ENCODE results near the gene ZNF865.

DNA sequence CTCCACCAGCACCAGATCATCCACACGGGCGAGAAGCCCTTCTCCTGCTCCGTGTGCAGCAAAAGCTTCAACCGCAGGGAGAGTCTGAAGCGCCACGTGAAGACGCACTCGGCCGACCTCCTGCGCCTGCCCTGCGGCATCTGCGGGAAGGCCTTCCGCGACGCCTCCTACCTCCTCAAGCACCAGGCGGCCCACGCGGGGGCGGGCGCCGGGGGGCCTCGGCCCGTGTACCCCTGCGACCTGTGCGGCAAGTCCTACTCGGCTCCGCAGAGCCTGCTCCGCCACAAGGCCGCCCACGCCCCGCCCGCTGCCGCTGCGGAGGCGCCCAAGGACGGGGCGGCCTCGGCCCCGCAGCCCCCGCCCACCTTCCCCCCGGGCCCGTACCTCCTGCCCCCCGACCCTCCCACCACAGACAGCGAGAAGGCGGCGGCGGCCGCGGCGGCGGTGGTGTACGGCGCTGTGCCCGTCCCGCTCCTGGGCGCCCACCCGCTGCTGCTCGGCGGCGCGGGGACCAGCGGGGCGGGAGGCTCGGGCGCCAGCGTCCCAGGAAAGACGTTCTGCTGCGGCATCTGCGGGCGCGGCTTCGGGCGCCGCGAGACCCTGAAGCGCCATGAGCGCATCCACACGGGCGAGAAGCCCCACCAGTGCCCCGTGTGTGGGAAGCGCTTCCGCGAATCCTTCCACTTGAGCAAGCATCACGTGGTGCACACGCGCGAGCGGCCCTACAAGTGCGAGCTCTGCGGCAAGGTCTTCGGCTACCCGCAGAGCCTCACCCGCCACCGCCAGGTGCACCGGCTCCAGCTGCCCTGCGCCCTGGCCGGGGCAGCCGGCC lies 9.5 kb downstream of the ZNF865 start:
- TF ChIP-seq, protein P1, sequence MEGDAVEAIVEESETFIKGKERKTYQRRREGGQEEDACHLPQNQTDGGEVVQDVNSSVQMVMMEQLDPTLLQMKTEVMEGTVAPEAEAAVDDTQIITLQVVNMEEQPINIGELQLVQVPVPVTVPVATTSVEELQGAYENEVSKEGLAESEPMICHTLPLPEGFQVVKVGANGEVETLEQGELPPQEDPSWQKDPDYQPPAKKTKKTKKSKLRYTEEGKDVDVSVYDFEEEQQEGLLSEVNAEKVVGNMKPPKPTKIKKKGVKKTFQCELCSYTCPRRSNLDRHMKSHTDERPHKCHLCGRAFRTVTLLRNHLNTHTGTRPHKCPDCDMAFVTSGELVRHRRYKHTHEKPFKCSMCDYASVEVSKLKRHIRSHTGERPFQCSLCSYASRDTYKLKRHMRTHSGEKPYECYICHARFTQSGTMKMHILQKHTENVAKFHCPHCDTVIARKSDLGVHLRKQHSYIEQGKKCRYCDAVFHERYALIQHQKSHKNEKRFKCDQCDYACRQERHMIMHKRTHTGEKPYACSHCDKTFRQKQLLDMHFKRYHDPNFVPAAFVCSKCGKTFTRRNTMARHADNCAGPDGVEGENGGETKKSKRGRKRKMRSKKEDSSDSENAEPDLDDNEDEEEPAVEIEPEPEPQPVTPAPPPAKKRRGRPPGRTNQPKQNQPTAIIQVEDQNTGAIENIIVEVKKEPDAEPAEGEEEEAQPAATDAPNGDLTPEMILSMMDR (IDR thresholded peaks at IDR 0.05) = no peak
- TF ChIP-seq POLR2A (IDR thresholded peaks at IDR 0.05) = no peak
- no peak for TF ChIP-seq POLR2AphosphoS5 (IDR thresholded peaks at IDR 0.05)
